HG02678 (cell line): ENCODE measurements around the gene HSPA1B.
"Not testable (repeated sequence)": the region's sequence is repeated elsewhere in the genome, so short reads cannot be mapped to it uniquely, and the experiment has no call there.

Experiments
- ATAC-seq: cut with Tn5 transposase; IDR thresholded peaks from one replicate; pipeline ENCODE4 v1.9.1; 2021; ENCODE audit warnings: mild to moderate bottlenecking, moderate library complexity; ENCODE audit not compliant: unreplicated experiment

The HSPA1B gene

GRCh38 chr6:31827286-31828079 is at the start of gene HSPA1B:
HSPA1B (plus strand) TSS chr6:31827738; CDS start chr6:31827951, 213 bp downstream.
- ATAC-seq: peak; percentile 72

DNA sequence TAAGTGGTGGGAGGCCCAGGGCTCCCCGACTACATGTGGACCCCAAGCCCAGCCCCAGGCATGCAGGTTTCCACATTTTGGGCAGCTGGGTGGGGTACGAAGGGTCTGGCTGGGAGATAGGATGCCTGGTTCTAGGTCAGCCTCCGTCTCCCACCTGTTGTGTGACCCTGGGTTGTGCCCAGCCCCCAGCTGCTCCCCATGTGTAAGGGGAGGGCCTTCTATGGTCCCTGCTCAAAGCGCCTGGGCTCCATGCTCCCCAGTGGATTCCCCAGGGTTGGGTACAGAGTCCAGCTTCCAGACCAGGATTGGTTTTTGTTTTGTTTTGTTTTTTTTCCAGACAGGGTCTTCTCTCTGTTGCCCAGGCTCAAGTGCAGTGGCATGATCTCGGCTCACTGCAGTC is 49.3 kb upstream of the HSPA1B start:
- ATAC-seq: no peak

- ATAC-seq: no peak
Measured at GRCh38 chr6:31778999-31779885, 48.3 kb upstream of the HSPA1B start.

GRCh38 chr6:31779908-31780307 is 47.6 kb upstream of the HSPA1B start:
- no peak for ATAC-seq

- ATAC-seq: no peak
Measured at GRCh38 chr6:31780507-31781243, 46.9 kb upstream of the HSPA1B start.

DNA sequence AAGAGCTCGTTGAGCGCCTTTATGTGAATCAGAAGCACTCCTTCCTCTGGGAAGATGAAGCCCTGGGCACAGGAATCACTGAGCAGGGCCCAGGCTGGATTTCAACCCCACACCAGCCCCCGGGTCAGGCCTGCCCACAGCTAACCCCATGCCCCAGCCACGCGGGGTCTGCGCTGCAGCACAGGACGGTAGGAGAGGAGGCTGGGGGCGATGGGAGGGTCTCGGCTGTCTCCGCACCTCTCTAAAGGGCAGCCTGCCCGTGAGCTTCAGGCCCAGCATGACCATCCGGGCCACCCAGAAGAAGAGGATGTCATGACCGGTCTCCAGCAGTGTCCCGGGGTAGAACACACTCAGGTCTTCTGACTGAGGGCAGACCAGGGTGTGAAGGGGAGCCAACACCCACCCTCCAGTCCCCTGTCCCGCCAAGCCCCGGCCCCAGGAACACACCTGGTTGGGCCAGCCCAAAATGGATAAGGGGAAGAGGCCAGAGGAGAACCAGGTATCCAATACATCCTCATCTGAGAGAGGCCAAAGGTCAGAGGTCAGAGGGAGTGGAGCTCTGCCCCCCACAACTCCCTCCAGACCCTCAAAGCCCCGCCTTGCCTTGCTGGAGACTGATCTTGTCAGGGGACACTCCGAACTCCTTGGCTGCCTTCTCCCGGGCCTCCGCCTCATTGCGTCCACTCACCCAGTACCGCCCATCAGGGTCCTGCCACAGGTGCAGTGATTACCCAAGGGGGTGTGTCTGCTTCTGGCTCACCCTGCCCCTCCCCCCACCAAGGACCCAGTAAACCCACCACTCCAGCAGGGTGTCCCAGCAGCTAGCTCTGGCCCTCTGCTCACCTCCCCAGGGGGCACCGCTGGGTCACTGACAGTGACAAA is 46.1 kb upstream of the HSPA1B start:
- ATAC-seq: no peak

DNA sequence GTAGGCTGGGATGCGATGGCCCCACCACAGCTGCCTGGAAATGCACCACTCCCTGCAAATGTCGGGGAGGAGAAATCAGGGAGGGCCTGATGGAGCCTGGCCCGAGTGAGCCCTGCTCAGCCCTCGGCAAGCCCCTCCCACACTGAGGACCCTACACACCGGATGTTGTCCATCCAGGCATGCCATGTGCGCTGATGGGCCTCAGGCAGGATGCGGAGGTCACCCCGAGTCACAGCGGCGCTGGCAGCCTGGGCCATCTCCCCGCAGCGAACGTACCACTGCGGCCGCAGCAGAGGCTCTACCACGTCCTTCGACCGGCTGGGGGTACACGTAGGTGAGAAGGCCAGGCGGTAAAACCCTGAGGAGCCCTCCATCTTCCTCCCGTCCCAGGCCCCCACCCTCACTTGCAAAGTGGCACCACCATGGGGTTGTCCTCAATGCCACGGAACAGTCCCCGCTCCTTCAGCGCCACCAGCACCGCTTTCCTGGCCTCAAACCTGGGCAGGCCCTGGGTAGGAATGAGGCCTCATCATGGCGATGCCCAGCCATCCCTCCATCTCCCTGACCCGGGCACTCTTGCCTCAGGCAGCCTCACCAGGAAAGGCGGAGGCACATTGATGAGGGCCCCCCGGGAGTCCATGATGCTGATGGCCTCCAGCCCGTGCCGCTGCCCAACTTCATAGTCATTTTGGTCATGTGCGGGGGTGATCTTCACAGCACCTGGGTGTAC is 45.2 kb upstream of the HSPA1B start:
- no peak for ATAC-seq

DNA sequence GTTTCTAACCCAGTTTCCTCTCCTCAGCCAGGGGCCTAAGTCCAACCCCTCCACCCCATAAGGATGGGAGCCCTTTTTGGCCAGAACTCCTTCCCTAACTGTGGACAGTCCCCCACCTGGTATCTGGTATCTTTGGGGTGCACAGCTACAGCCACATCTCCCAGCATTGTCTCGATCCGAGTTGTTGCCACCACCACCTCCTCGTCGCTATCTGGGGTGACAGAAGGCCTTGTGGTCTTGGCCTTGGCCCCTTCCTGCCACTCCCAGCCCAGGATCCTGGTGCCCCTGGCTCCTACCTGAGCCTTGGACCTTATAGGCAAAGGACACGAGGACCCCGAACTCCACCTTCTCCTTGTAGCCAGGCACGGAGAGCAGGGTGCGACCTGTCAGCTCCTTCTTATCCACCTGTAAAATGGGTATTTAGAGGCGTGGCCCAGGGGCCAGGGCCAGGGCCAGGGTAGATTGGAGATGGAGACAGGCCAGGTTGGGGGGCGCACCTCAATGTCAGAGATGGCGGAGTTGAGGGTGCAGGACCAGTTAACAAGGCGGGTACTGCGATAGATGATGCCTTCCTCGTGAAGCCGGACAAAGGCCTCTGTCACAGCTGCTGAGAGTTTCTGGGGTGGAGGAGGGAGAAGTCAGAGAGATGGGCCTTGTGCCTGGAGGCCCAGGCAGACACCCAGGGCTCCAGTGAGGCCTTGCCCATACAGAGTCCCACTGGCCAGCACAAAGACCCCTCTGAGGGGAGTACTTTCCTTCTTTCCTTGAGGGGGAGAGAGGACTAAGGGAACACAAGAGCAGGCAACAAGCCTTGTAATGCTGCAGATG is 43.2 kb upstream of the HSPA1B start:
- no peak for ATAC-seq

GRCh38 chr6:31785475-31785874 is 42.1 kb upstream of the HSPA1B start:
- ATAC-seq: no peak

GRCh38 chr6:31791324-31792089 is 36.0 kb upstream of the HSPA1B start:
- ATAC-seq: no peak

DNA sequence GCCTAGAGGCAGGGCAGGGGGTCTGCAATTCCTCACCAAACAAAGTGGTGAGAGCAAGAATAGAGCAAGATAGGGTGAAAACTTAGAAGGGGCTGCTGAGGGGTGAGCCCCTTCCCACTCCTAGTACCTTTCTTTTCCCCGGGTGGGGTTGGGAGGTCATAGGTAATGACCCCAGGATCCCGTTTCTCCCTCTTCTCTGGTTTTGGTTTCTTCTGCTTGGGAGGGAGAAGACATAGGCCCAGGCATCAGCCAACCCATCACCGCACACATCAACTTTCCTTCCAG is 35.5 kb upstream of the HSPA1B start:
- ATAC-seq: no peak

- ATAC-seq: no peak
Measured at GRCh38 chr6:31792761-31793171, 34.8 kb upstream of the HSPA1B start.

DNA sequence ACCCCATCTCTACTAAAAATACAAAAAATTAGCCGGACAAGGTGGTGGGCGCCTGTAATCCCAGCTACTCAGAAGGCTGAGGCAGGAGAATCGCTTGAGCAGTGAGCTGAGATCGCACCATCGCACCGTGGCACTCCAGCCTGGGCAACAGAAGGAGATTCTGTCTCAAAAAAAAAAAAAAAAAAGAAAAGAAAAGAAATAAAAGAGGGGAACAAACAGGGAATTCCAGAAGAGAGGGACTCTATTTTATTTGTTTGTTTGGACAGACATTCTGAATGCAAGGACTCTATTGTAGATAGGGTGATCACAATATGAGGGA is 33.7 kb upstream of the HSPA1B start:
- not testable (repeated sequence) for ATAC-seq

DNA sequence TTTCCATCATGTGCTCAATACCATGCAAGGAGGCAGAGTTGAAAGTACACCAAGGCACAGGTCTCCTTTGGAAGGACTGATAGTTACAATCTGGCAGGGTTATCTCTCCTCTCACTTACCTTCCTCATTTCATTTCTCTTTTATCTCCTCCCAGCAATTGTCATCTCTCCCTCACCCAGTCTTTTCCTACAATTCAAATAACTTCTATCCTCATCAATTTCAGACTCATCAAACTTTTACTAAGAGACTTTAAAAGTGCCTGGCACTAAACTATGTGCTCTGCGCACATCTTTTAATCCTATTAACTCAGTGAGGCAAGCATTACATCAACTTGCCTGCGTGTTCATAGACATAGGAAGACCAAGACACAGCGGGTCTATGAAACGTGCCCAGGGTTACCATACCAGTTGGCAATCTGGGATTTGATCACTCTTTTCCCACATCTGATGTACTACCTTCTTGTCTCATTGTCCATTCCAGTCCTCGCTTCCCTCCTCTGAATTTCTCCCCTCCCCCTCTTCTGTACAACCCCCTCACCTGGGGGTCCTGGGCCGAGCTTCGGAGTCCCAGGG is 33.2 kb upstream of the HSPA1B start:
- no peak for ATAC-seq

GRCh38 chr6:31794866-31795615 is 32.5 kb upstream of the HSPA1B start:
- no peak for ATAC-seq

- peak; percentile 82 for ATAC-seq
Measured at GRCh38 chr6:31795616-31796298, 31.8 kb upstream of the HSPA1B start, which contains the start of gene VARS1. VARS1 (minus strand) TSS chr6:31795752; CDS start chr6:31795217, 535 bp downstream.

- ATAC-seq: no peak
Measured at GRCh38 chr6:31796993-31797385, 30.5 kb upstream of the HSPA1B start.
